Stimulated activated CD4-positive, alpha-beta T cell treated with anti-CD3 and anti-CD28 coated beads, Interleukin-2, amount 100 ng/mL, for 24 hours (primary cell): ENCODE results near the gene RBSN.

ENCODE experiments used
- DNase-seq, 2 donors: peaks; one replicate each; pipeline ENCODE4 v3.0.0-alpha.2; 2020

Gene RBSN

GRCh38 chr3:15097891-15098290, 1.1 kb downstream of the RBSN start:
- peak; percentile 29 to 32 for DNase-seq

GRCh38 chr3:15096046-15096445, 2.9 kb downstream of the RBSN start:
- no peak for DNase-seq

GRCh38 chr3:15094187-15094875, 4.6 kb downstream of the RBSN start:
- no peak for DNase-seq

- no peak for DNase-seq
Measured at GRCh38 chr3:15092686-15093085, 6.3 kb downstream of the RBSN start.

GRCh38 chr3:15091575-15091974, 7.4 kb downstream of the RBSN start:
- no peak for DNase-seq

GRCh38 chr3:15089201-15089600, 9.7 kb downstream of the RBSN start:
- DNase-seq = no peak

GRCh38 chr3:15086699-15087098, 12.2 kb downstream of the RBSN start:
- DNase-seq = no peak

GRCh38 chr3:15086263-15086662, 12.7 kb downstream of the RBSN start:
- DNase-seq = no peak

GRCh38 chr3:15083252-15083651, 15.7 kb downstream of the RBSN start:
- no peak for DNase-seq

GRCh38 chr3:15081960-15082664, 16.8 kb downstream of the RBSN start:
- no peak for DNase-seq

- DNase-seq = no peak
Measured at GRCh38 chr3:15079091-15079490, 19.9 kb downstream of the RBSN start.

- no peak for DNase-seq
Measured at GRCh38 chr3:15074500-15074899, 24.4 kb downstream of the RBSN start.

- DNase-seq = no peak
Measured at GRCh38 chr3:15071699-15072098, 27.2 kb downstream of the RBSN start.

GRCh38 chr3:15069441-15069840, 29.5 kb downstream of the RBSN start:
- DNase-seq = no peak

GRCh38 chr3:15066467-15066866, 32.5 kb downstream of the RBSN start:
- no peak for DNase-seq

- no peak for DNase-seq
Measured at GRCh38 chr3:15065550-15066007, 33.4 kb downstream of the RBSN start.

- peak; percentile 88 to 91 for DNase-seq
Measured at GRCh38 chr3:15064835-15065549, 34.0 kb downstream of the RBSN start, which contains the start of gene MRPS25. Gene MRPS25, minus strand, starts transcription at chr3:15065315. Its CDS starts 121 bp downstream, at chr3:15065194.

GRCh38 chr3:15064299-15064834, 34.6 kb downstream of the RBSN start:
- DNase-seq = peak; percentile 32 to 35

GRCh38 chr3:15063656-15064286, 35.2 kb downstream of the RBSN start:
- peak in 1 of 2 donors; percentile 22 for DNase-seq

GRCh38 chr3:15063238-15063637, 35.7 kb downstream of the RBSN start:
- no peak for DNase-seq

- DNase-seq = no peak
Measured at GRCh38 chr3:15060029-15060428, 38.9 kb downstream of the RBSN start.

- no peak for DNase-seq
Measured at GRCh38 chr3:15056676-15057404, 42.1 kb downstream of the RBSN start.
